RWPE1 (cell line): ENCODE measurements around the gene UBQLN4.

Experiments
- CTCF ChIA-PET: fragments of 350-600 bp; sonication (Branson Sonifier 250); formaldehyde crosslinking; extraction: SDS; loops from one replicate; lab custom pipeline; 2021; lab: Yijun Ruan, JAX
- POLR2A ChIA-PET: fragments of 400-600 bp; formaldehyde crosslinking; extraction: SDS; loops from one replicate; lab custom pipeline; 2020; ENCODE audit warnings: antibody characterized with exemption; ENCODE audit not compliant: low non-redundant PET; lab: Yijun Ruan, JAX
- DNase-seq: peaks from one replicate; pipeline ENCODE4 v3.0.0; 2012; ENCODE audit warnings: low spot score
- H3K27ac ChIP-seq: fragments of 450-650 bp; 2 replicates; pipeline ENCODE4 v1.5.1; 2017
- TF ChIP-seq, protein P1 (sequence below): fragments of 450-650 bp; conservative IDR thresholded peaks from 2 replicates; pipeline ENCODE4 v1.5.1; 2017; ENCODE audit warnings: low read depth, mild to moderate bottlenecking

The UBQLN4 gene

DNA sequence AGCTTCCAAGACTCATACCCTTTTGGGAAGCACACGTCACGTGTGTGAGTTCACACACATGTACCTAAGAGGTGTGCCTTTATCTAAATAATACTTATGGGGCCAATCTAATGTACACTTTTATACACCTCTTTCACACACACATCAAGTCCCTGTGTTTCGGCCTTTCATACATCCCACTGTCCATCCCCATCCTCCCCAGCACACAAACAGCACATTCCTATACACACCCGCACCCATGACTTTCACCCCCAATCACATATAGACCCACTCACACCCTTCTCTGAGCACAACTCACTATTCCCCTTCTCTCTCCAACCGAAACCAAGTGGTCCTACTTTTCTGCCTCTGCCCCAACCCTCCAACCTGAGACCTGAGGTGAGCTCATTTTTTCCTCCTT lies 25.1 kb upstream of the UBQLN4 start:
- CTCF ChIA-PET: interaction anchor here (1.2 kb wide), 1 partner anchor 12 kb away, joined by 3 read pairs; no protein-coding TSS in a partner anchor
- TF ChIP-seq, protein P1, sequence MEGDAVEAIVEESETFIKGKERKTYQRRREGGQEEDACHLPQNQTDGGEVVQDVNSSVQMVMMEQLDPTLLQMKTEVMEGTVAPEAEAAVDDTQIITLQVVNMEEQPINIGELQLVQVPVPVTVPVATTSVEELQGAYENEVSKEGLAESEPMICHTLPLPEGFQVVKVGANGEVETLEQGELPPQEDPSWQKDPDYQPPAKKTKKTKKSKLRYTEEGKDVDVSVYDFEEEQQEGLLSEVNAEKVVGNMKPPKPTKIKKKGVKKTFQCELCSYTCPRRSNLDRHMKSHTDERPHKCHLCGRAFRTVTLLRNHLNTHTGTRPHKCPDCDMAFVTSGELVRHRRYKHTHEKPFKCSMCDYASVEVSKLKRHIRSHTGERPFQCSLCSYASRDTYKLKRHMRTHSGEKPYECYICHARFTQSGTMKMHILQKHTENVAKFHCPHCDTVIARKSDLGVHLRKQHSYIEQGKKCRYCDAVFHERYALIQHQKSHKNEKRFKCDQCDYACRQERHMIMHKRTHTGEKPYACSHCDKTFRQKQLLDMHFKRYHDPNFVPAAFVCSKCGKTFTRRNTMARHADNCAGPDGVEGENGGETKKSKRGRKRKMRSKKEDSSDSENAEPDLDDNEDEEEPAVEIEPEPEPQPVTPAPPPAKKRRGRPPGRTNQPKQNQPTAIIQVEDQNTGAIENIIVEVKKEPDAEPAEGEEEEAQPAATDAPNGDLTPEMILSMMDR: no peak
- POLR2A ChIA-PET: no interaction called here
- H3K27ac ChIP-seq: peak overlapping the region; percentile 33
- DNase-seq: no peak

DNA sequence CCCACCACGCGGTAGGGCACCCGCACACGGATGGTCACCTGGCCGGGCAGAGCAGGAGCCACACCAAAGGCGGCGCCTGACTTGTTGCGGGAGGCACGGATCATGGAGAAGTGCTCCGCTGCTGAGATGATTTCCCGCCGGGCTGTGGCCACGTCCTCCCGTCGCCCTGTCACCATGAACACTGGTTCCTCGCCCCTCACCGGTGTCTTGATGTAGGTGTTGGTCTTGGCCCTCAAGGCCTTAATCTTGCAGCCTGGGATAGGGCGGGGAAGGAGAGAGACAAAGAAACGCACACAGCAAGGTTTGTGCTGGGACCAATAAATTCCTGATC lies 23.8 kb upstream of the UBQLN4 start:
- CTCF ChIA-PET: no interaction called here
- 0 out of 2 replicates have a peak overlapping the region, but pooled peaks have one; percentile 6 for H3K27ac ChIP-seq
- TF ChIP-seq, protein P1: no peak
- DNase-seq: no peak
- POLR2A ChIA-PET: no interaction called here

DNA sequence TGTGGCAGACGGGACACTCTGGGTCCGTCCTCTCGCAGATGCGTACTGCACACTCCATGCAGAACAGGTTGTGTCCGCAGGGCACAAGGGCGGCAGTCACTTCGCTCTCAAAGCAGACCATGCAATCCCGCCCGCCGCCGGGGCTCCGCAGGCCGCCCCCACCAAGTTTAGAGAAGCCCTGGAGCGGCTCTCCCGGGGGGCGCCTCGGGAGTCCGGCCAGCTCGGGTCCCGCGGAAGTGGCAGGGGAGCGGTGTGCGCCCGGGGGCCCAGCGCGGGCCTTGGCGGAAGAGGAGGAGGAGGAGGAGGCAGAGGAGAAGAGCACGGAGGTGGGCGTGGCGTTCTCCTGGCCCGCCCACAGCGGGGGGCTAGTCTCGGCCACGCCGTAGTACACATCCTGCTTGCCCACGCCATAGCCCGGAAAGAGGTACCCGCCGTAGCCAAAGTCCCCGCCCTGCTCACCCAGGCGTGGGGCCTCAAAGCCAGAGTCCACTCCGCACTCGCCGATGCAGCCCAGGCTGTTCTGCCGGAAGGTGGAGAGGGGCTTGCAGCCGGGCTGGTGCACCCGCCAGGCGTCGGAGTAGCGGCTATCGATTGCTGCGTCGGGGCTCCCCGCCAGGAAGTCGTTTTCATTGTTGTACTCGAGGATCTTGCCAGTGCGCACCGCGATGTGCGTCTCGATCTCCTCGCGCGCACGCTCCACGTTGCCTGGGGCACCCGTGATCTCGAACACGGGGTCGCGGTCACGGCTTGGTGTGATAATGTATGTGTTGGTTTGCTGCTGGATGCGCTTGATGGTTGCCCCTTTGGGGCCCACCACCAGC lies 23.2 kb upstream of the UBQLN4 start:
- CTCF ChIA-PET: no interaction called here
- no peak for DNase-seq
- POLR2A ChIA-PET: no interaction called here
- TF ChIP-seq, protein P1: no peak
- H3K27ac ChIP-seq: 0 out of 2 replicates have a peak overlapping the region, but pooled peaks have one; percentile 6

DNA sequence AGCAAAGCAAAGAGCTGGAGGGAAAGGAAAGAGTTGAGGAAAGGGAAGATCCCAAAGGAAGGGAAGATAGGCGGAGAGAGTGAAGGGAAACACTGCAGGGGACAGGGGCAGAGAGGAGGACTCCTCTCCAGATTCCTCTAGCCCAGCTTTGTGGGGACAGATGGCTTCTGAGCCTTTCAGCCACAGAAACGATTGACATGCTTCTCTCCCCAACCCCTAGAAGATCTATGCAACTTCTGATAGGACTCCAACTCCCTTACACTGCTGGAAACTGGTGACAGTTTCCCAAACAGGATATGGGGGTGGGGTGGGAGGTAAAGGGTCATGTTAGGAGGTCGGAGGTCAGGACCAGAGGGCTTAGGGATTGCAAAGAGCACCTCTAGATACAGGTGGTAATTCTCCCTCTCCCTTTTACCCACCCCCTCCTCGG lies 22.2 kb upstream of the UBQLN4 start:
- peak overlapping the region; percentile 15; the same call in 1 of the 2 replicates for H3K27ac ChIP-seq
- TF ChIP-seq, protein P1: no peak
- no peak for DNase-seq
- CTCF ChIA-PET: interaction anchor here (1.6 kb wide), 1 partner anchor 9 kb away, joined by 4 read pairs; no protein-coding TSS in a partner anchor
- POLR2A ChIA-PET: no interaction called here

DNA sequence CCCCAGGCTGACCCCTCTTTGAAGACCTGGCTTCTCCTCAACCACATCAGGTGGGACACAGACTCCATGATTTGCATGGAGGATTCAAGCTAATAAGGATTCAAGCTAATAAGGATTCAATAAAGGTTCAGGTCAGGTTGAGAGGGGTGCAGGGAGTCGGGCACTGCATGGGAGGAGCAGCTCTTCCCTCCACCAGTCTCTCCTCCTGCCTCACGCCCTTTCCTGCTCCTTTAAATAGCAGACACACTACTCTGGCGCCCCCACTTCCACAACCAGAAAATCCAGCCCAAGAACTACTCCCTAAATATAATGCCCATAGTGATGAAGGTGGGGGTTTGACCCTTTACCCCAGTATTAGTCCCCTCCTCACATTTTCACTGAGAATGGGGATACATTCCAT lies 21.6 kb upstream of the UBQLN4 start:
- no peak for DNase-seq
- H3K27ac ChIP-seq: peak overlapping the region; percentile 16; the same call in 1 of the 2 replicates
- TF ChIP-seq, protein P1: no peak
- ChIA-PET CTCF (interaction anchor here (1.6 kb wide), 1 partner anchor 8 kb away, joined by 4 read pairs; no protein-coding TSS in a partner anchor), POLR2A (no interaction called here)

DNA sequence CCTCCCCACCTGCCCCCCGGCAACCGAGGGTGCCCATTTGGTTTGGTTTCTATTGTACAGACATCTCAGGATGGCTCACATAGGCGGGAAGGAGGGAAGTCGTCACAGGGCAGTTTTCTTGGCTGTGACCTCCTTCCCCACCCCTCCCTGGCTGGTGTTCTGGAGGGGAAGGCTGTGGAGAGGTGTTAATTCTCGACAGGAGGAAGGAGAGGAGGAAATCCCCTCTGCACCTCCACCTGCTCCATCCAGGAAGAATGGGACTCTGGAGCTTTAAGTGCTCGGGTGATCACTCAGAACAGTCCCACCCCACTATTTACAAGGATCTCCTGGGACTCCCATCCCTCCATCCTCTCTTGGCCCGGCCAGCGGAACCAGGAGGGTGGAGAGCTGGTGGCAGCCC lies 21.1 kb upstream of the UBQLN4 start:
- CTCF ChIA-PET: interaction anchor here (1.6 kb wide), 1 partner anchor 8 kb away, joined by 4 read pairs; no protein-coding TSS in a partner anchor
- H3K27ac ChIP-seq: peak overlapping the region; percentile 16; the same call in 1 of the 2 replicates
- DNase-seq: no peak
- POLR2A ChIA-PET: no interaction called here
- TF ChIP-seq, protein P1: no peak
